ENCODE data around the gene VWA3A. TPM values are rescaled to one million over a fixed set of nuclear protein-coding genes. Genes with fewer than 3 reads are reported as not detected.
"Not testable (repeated sequence)": the region's sequence is repeated elsewhere in the genome, so short reads cannot be mapped to it uniquely, and the experiment has no call there.

Gene VWA3A
- total RNA-seq, 1 donor from 2014 or later = 0.53 TPM

DNA sequence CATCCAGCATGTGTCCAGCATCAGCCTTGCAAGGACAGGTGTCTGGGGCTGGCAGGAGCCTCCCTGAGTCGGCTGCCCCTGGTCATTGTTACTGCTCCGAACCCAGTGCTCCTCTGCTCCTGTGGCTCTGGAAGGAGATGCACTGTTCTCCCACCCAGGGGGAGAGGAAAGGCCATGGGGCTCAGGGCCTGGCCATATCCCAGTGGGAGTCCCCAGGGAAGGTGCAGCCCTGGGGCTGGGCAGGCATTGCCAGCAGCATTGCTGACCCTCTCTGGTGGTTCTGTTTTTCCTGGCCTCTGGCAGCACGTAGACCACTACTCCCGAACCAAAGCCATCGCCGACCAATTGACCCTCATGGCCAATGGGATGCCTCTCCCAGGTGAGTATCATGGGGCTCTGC is 79.6 kb downstream of the VWA3A start:
- Mint-ChIP-seq H3K27ac (no peak overlapping the region), H3K4me1 (peaks cover 3% of the 10 kb centered on the region), H3K36me3 (ENCODE audit: low read depth) (no peaks in the 10 kb centered on the region), H3K4me3 (no peak overlapping the region), H3K9me3 (no peaks in the 10 kb centered on the region), H3K27me3 (no peaks in the 10 kb centered on the region)
- TF ChIP-seq, protein P1, sequence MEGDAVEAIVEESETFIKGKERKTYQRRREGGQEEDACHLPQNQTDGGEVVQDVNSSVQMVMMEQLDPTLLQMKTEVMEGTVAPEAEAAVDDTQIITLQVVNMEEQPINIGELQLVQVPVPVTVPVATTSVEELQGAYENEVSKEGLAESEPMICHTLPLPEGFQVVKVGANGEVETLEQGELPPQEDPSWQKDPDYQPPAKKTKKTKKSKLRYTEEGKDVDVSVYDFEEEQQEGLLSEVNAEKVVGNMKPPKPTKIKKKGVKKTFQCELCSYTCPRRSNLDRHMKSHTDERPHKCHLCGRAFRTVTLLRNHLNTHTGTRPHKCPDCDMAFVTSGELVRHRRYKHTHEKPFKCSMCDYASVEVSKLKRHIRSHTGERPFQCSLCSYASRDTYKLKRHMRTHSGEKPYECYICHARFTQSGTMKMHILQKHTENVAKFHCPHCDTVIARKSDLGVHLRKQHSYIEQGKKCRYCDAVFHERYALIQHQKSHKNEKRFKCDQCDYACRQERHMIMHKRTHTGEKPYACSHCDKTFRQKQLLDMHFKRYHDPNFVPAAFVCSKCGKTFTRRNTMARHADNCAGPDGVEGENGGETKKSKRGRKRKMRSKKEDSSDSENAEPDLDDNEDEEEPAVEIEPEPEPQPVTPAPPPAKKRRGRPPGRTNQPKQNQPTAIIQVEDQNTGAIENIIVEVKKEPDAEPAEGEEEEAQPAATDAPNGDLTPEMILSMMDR (IDR thresholded peaks at IDR 0.05) = no peak
- ChIA-PET CTCF (no interaction called here), POLR2A (no interaction called here)
- no peak for ATAC-seq (ENCODE audit: low read depth)
- intact Hi-C loops (cut with micrococcal nuclease) = no loop called here
- no peak for DNase-seq

DNA sequence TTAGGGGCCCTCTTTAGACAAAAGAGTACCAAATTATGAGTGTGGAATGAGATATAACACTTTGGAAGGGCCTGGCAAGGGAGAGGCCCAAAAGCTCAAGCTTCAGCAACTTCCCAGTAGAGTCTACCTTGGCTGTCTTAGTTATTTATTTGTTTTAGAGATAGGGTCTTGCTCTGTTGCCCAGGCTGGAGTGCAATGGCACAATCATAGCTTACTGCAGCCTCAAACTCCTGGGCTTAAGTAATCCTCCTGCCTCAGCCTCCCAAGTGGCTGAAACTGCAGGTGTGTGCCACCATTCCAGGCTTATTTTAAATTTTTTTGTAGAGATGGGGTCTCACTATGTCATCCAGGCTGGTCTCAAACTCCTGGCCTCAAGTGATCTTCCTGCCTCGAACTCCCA is 80.3 kb downstream of the VWA3A start:
- H3K4me3 Mint-ChIP-seq; DNase-seq; H3K4me1 Mint-ChIP-seq; intact Hi-C loops (cut with micrococcal nuclease); POLR2A ChIA-PET; H3K36me3 Mint-ChIP-seq (ENCODE audit: low read depth); H3K27me3 Mint-ChIP-seq; ATAC-seq (ENCODE audit: low read depth); H3K27ac Mint-ChIP-seq; CTCF ChIA-PET; H3K9me3 Mint-ChIP-seq: not testable (repeated sequence)

DNA sequence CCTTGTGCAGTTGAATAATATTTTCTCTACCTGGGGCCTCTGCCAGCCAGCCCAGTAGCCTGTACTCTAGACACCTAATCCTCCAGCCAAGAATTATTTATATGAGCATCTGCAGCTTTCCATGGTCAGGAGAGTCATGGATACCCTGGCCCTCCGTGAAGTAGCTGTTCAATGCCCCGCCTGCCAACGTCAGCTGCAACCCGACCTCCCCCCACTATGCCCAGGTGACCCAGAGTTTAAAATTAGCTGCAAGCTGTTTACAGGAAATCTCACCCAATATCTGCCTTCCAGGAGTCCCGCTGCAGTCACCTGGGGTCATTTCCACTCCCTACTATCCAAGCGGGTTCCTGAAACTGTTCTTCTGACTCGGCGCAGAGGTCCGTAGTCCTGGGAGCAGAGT is 82.3 kb downstream of the VWA3A start:
- no peak overlapping the region for H3K4me3 Mint-ChIP-seq
- H3K36me3 Mint-ChIP-seq (ENCODE audit: low read depth) = no peaks in the 10 kb centered on the region
- no peaks in the 10 kb centered on the region for H3K9me3 Mint-ChIP-seq
- H3K27me3 Mint-ChIP-seq = no peaks in the 10 kb centered on the region
- H3K4me1 Mint-ChIP-seq = peaks cover 3% of the 10 kb centered on the region
- CTCF ChIA-PET = no interaction called here
- intact Hi-C loops (cut with micrococcal nuclease) = no loop called here
- POLR2A ChIA-PET = interaction anchor here (1.3 kb wide), 1 partner anchor 15 kb away, joined by 3 read pairs; no protein-coding TSS in a partner anchor
- ATAC-seq (ENCODE audit: low read depth) (no peak), DNase-seq (no peak)
- no peak overlapping the region for H3K27ac Mint-ChIP-seq
- TF ChIP-seq, protein P1 (IDR thresholded peaks at IDR 0.05) = no peak

DNA sequence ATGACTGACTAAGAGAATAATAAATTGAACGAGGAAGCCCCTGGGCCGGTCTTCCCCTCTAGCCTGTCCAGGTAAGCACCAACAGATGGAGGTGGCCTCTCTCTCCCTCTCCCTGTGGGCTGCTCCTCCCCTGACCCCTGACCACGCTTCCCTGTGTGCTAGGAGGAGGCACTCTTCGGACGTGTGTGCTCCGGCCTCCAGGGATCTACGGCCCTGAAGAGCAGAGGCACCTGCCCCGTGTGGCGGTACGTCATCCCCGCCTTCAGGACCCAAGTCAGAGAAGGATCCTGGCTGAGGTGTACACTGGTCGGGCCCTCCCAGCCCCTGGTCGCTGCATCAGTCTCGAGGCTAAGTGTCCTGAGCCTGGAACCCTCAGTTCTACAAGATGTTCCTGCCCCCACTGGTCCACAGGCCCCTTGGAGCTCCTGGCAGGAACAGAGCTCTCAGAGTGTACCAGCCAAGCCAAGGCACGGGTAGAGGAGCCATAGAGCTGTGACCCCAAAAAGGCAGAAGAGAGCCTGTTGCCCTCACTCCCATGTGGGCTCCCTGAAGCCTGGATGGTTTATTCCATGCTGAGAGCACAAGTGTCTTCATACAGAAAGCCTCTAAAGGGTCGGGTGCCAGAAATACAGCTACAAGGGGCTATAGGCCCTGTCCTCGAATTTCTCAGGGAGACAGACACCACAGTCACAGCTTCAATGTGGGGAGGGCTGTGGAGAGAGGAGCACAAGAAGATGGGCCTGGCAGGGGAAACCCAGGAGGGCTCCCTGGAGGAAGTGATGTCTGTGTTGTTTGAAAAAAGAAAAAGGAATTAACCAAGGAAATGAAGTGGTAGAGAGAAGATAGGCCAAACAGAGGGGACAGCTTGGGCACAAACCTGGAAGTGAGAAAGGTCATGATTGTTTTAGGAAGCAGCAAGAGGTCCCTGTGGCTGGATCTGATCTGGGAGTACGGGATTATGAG is 85.9 kb downstream of the VWA3A start:
- POLR2A ChIA-PET = no interaction called here
- intact Hi-C loops (cut with micrococcal nuclease) = no loop called here
- TF ChIP-seq, protein P1 (IDR thresholded peaks at IDR 0.05) = no peak
- CTCF ChIA-PET = no interaction called here
- peaks cover 2% of the 10 kb centered on the region for H3K36me3 Mint-ChIP-seq (ENCODE audit: low read depth)
- peaks cover 3% of the 10 kb centered on the region for H3K4me1 Mint-ChIP-seq
- no peak for DNase-seq
- H3K27ac Mint-ChIP-seq = no peak overlapping the region
- H3K9me3 Mint-ChIP-seq = no peaks in the 10 kb centered on the region
- ATAC-seq (ENCODE audit: low read depth) = no peak
- H3K27me3 Mint-ChIP-seq = no peaks in the 10 kb centered on the region
- H3K4me3 Mint-ChIP-seq = no peak overlapping the region

DNA sequence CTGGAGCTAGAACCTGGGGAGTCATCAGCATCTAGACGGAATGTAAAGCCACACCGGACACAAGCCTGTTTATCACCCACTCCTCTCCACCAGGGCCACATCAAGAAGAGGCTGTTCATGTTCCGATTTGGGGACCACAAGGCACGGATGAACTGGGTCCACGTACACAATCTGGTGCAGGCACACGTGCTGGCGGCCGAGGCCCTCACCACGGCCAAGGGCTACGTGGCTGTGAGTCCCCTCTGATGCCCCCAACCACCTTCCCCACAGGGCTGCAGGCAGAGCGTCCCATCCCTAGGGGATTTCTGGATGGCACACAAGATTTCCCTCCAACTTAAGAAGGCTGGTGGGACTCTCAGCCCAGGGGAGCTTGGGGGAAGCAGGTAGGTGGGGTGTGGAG is 89.1 kb downstream of the VWA3A start:
- TF ChIP-seq, protein P1 (IDR thresholded peaks at IDR 0.05) = no peak
- CTCF ChIA-PET = no interaction called here
- H3K4me3 Mint-ChIP-seq = no peak overlapping the region
- H3K27me3 Mint-ChIP-seq = no peaks in the 10 kb centered on the region
- DNase-seq = no peak
- intact Hi-C loops (cut with micrococcal nuclease) = no loop called here
- no peaks in the 10 kb centered on the region for H3K4me1 Mint-ChIP-seq
- H3K9me3 Mint-ChIP-seq = no peaks in the 10 kb centered on the region
- H3K36me3 Mint-ChIP-seq (ENCODE audit: low read depth) = peaks cover 2% of the 10 kb centered on the region
- no peak for ATAC-seq (ENCODE audit: low read depth)
- POLR2A ChIA-PET = no interaction called here
- no peak overlapping the region for H3K27ac Mint-ChIP-seq
